COR-L47 (cell line): Measurements from ENCODE around the gene FARS2.

Experiments used
- DNase-seq: peaks from one replicate; lab custom pipeline; 2025; lab: John Stamatoyannopoulos, UW

The FARS2 gene

DNA sequence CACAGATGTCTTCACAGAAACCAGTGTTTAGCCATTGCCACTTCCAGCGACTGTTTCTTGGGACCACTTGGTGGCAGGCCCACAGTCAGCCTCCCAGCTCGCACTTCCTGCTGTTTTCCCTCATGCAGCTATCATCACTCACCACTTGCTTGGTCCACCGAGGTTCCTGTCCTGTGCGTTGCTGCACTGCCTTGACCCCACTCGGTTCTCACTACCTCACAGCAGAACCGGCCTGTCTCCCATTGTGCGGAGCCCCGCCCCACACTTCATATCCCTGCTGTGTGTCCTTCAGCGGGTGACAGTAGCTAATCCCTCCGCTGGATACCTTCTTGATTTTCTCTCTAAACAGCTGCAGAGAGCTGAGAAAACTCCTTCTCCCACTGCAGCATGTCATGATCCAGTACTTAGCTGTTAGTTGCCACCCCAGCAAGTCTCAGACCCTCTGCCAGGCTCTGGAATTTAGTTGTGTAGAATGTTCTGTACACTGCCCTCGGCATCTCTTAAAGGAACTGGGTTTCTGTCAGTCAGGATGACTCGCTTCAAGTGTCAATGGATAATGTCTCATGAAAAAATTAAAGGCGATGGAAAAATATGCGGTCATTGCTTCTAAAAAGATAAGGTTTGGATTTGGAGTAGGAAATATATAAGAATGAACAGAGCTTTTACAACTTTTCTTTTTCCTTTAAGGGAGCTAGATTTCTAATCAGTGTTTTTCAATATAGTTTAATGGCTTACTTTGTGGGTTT is 208.0 kb downstream of the FARS2 start:
- no peak for DNase-seq

DNA sequence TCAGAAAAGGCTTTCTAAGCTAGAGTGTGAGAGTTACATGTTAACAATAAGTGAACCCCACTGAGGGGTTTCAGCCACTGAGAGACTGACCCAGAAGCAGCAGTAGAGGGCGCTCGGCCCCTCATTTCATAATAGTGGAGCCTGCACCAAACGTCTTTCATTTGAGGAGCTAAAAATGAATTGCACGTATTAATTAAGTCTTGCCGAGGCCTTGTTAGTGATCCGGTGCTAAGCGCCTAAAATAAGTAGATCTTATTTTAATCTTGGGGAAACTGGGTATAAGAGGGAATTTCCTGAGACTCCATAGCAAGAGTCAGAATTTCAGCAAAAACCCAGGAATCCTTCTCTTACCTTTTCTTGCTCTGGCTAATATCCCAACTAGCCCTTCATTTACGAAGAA is 209.7 kb downstream of the FARS2 start:
- peak; percentile 70 for DNase-seq

- peak; percentile 60 for DNase-seq
These were observed 210.5 kb downstream of the FARS2 start for GRCh38 chr6:5471637-5472398.

DNA sequence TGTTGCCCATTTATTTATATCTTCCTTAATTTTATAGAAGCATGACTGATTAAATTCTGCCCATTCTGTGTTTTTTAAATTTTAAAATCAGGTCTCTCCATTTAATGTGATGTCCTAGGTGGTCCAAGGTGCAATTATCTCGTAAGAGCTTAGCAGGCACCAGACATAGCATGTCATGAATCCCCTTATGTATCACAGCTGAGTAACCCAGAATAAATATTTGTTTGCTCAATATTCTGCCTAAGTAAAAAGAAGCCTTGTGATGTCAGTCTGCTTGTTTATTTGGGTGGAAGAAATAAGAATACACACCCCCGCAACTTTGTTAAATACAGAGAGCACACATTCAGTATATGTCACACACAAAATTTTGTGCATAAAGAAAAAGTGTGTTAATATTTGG is 211.3 kb downstream of the FARS2 start:
- no peak for DNase-seq

DNA sequence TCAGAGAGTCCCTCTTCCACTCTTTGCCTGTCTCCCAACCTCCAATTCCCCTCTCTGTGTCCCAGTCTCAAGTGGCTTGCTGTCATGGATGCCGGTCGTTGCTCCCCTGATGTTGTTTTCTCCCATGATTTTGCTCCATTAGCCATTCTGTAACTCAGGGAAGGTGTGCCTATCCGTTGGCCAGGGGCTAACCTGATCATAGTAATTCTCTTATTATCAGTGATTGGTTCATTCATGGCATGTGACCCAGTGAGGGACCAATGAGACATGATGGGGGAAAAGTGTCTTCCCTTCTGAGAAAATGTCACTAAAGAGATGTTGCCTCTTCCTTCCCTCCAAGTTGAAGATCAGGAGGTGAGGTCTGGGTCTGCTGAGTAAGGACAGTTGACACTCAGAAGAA is 214.5 kb downstream of the FARS2 start:
- DNase-seq, result no peak

DNA sequence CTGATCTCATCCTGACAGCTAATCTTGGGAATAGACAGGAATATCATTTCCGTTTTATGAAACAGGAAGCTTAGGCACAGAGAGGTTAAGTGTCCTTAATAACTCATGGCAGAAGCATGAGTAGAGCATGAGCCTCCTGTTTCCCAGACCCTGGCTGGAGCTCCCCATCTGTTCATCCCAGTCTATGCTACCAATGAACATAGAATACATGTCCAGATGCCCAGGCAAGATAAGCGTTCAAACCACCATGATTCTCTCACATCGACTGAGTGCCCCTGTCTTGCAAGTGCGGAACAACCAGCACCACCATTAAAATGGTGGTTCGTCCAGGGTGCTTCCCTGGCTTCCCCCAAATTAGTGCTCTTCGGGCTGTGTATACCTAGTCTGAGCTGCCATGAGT is 217.1 kb downstream of the FARS2 start:
- DNase-seq, result no peak

- peak; percentile 83 for DNase-seq
These were observed 219.7 kb downstream of the FARS2 start for GRCh38 chr6:5481033-5481432.

- no peak for DNase-seq
These were observed 220.4 kb downstream of the FARS2 start for GRCh38 chr6:5481750-5482149.

DNA sequence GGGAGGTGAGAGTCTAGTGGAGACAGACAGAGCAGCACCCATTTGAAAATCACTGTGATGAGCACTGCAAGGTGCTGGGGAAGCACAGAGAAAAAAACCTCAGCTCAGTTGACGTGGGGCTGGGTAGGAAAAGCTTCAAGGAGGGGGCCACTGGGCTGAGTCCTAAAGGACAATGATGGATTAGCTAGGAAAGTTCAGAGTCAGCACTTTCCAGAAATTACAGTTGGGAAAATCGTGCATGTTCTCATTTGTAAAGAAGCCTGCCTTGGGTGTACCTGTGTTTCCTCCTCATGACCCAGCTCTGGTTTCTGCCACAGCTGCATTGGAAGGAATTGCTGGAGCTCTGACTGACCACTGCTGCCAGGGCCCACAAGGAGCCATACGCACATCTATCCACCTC is 221.3 kb downstream of the FARS2 start:
- DNase-seq, result no peak

GRCh38 chr6:5484692-5485091 is 223.4 kb downstream of the FARS2 start:
- DNase-seq, result no peak

GRCh38 chr6:5486214-5486613 is 224.9 kb downstream of the FARS2 start:
- no peak for DNase-seq

DNA sequence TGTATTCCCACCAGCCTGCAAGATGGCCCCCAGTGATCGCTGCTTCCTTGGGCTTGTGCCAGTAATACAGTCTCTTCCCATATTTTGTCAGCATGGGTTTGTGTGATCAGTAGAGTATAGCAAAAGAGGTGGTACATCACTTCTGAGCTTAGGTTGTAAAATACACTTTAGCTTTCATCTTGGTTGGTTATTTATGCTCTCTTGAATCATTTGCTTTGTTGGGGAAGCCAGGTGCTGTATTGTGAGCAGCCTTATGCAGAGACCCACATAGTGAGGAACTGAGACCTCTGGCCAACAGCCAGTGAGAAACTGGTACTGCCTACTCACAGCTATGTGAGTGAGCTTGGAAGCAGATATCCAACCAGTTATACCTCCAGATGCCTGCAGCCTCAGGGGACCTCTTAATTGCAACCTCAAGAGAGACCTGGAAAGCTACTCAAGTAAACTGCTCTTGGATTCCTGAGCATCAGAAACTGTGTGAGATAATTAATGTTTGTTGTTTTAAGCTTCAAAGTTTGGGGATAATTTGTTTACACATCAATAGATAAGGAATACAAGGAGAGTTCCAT is 229.3 kb downstream of the FARS2 start:
- peak; percentile 88 for DNase-seq

GRCh38 chr6:5492356-5492755 is 231.0 kb downstream of the FARS2 start:
- no peak for DNase-seq

- no peak for DNase-seq
These were observed 232.5 kb downstream of the FARS2 start for GRCh38 chr6:5493806-5494205.

- DNase-seq, result peak; percentile 64
These were observed 236.7 kb downstream of the FARS2 start for GRCh38 chr6:5497896-5498578.

DNA sequence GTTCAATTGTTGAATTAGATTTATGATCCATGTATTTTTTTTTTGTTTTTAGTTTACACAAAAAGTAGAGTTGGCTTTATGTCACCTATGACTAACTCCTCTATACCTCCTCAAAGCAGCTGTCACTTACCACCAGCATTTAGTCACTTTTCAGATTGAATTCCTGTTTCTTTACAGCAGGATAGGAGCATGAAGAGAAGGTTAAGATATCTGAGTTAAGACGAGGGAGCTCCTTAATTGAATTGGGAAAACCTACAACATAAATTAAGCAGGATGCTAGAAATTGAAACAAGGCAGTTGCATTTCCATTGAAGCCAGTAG is 237.2 kb downstream of the FARS2 start:
- no peak for DNase-seq

- no peak for DNase-seq
These were observed 238.5 kb downstream of the FARS2 start for GRCh38 chr6:5499644-5500306.

DNA sequence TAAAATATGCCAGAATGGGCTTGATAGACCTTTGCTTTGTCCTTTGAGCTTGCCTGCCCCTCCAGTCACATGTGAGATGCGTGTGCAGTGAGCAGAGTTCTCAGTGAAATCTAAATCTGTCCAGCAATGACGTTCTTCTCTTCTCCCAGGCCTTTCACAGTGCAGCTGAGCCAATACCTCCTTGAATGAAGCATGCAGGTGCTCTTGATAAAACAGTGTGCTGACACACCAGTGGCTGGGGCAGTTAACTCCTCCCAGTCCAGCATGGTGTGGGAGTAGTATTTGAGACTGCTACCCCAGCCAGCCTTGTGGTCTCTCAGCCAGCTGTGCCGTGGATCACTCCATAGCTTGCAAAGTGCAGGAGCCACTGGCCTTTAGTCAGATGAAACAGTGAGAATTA is 240.5 kb downstream of the FARS2 start:
- DNase-seq, result no peak

DNA sequence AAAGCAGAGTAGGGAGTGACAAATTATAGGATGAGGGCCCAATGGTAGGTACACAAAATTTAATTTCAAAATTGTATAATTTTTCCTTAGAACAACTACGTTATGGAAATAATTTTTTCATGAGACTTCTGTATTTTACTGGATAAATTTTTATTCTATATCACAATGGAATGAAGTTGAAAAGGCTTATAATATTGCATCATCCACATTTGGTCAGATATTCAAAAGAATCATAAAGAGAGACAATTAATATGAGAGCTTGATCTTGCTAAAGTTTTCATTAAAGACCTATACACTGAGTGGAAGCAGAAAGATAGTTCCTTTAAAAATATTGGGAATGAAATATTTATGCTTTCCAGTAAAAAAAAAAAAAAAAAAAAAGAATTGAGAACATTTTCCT is 242.8 kb downstream of the FARS2 start:
- DNase-seq, result no peak

DNA sequence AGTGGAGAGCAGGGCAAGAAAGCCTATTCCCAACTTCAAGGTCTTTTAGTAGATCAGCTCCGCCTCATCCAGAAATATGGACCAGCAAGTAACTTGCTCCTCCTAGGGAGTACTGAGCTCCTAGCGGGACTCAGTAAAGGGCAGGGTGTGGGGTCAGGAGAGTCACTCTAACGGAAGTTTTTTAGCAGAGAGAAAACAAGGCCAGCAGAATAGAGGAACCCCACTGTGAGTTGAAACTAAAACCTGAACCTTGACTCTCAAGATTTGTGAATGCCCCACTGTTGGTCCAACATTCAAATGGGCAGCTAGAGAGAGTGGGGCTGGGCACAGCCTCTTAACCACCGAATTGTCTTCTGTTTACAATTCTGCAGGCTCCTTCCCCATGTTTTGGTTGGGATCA is 244.8 kb downstream of the FARS2 start:
- DNase-seq, result no peak

GRCh38 chr6:5506597-5506996 is 245.3 kb downstream of the FARS2 start:
- DNase-seq, result no peak

- DNase-seq, result no peak
These were observed 245.9 kb downstream of the FARS2 start for GRCh38 chr6:5507131-5507681.
